Neural cell (in vitro differentiated cells): ENCODE results near the gene MYOT. TPM values are rescaled to one million over a fixed set of nuclear protein-coding genes. Genes with fewer than 3 reads are reported as not detected.

Experiments
- H2AFZ ChIP-seq: fragments of 200-600, 300-800 bp; sonication (generic), shearing (Covaris generic); 2 replicates; pipeline ENCODE4 v1.6.0; 2014; ENCODE audit warnings: low read depth, mild to moderate bottlenecking, antibody characterized with exemption, low read length, moderate library complexity
- H3F3A ChIP-seq: fragments of 200-600 bp; shearing (Covaris generic); 2 replicates; pipeline ENCODE4 v1.6.1; 2016; ENCODE audit warnings: mild to moderate bottlenecking, moderate library complexity, mixed read lengths, antibody characterized with exemption, low read length; ENCODE audit not compliant: insufficient read depth, poor library complexity, severe bottlenecking
- H3K27ac ChIP-seq: fragments of 200-600, 300-800 bp; sonication (generic), shearing (Covaris generic); 2 replicates; pipeline ENCODE4 v1.5.1; 2014; ENCODE audit warnings: mild to moderate bottlenecking, low read length, moderate library complexity
- H3K27me3 ChIP-seq: fragments of 300-800, 200-600 bp; sonication (generic), shearing (Covaris generic); 2 replicates; pipeline ENCODE4 v1.6.0; 2014; ENCODE audit warnings: mild to moderate bottlenecking, low read depth, low read length, moderate library complexity; ENCODE audit not compliant: insufficient read depth
- H3K36me3 ChIP-seq: fragments of 300-800, 200-600 bp; sonication (generic), shearing (Covaris generic); 2 replicates; pipeline ENCODE4 v1.5.1; 2014; ENCODE audit warnings: mild to moderate bottlenecking, antibody characterized with exemption, low read length, moderate library complexity; ENCODE audit not compliant: insufficient read depth
- H3K4me2 ChIP-seq: fragments of 300-800, 200-600 bp; sonication (generic), shearing (Covaris generic); 2 replicates; pipeline ENCODE4 v1.6.0; 2014; ENCODE audit warnings: mild to moderate bottlenecking, low read length
- H3K4me3 ChIP-seq: fragments of 300-800, 200-600 bp; sonication (generic), shearing (Covaris generic); 2 replicates; pipeline ENCODE4 v1.5.1; 2014; ENCODE audit warnings: mild to moderate bottlenecking, low read length, moderate library complexity
- H3K79me2 ChIP-seq: fragments of 200-600 bp; shearing (Covaris generic); replicated peaks from 2 replicates; pipeline ENCODE4 v1.6.0; 2014; ENCODE audit warnings: mild to moderate bottlenecking, low read length, moderate library complexity; ENCODE audit not compliant: insufficient read depth
- H3K9ac ChIP-seq: fragments of 300-800, 200-600 bp; sonication (generic), shearing (Covaris generic); 2 replicates; pipeline ENCODE4 v1.6.1; 2016; ENCODE audit warnings: mild to moderate bottlenecking, low read length, mixed read lengths
- H3K9me2 ChIP-seq: fragments of 200-600 bp; shearing (Covaris generic); 2 replicates; pipeline ENCODE4 v1.6.1; 2016; ENCODE audit warnings: mild to moderate bottlenecking, low read length, mixed read lengths; ENCODE audit not compliant: insufficient read depth
- H3K9me3 ChIP-seq: fragments of 200-600, 300-800 bp; sonication (generic), shearing (Covaris generic); 2 replicates; pipeline ENCODE4 v1.6.1; 2016; ENCODE audit warnings: mild to moderate bottlenecking, mixed run types, low read length, moderate library complexity, mixed read lengths
- H4K20me1 ChIP-seq: fragments of 200-600 bp; shearing (Covaris generic); 2 replicates; pipeline ENCODE4 v1.6.1; 2016; ENCODE audit warnings: mild to moderate bottlenecking, mixed run types; ENCODE audit not compliant: insufficient read depth
- EP300 ChIP-seq: fragments of 450-650 bp; conservative IDR thresholded peaks from 2 replicates; pipeline ENCODE4 v1.6.1; 2014; ENCODE audit warnings: antibody characterized with exemption, mild to moderate bottlenecking, moderate library complexity; ENCODE audit not compliant: poor library complexity, severe bottlenecking
- EZH2 ChIP-seq: fragments of 200-600, 300-800 bp; shearing (Covaris generic), sonication (generic); IDR thresholded peaks from 2 replicates; pipeline ENCODE4 v1.6.1; 2014; ENCODE audit warnings: antibody characterized with exemption, low read length, borderline replicate concordance, mild to moderate bottlenecking; ENCODE audit not compliant: insufficient read depth, poor library complexity, severe bottlenecking
- MXI1 ChIP-seq: fragments of 450-650 bp; conservative IDR thresholded peaks from 2 replicates; pipeline ENCODE4 v1.6.1; 2014; ENCODE audit warnings: antibody characterized with exemption, mild to moderate bottlenecking; ENCODE audit not compliant: poor library complexity, severe bottlenecking
- POLR2AphosphoS5 ChIP-seq: IDR thresholded peaks from 2 replicates; pipeline ENCODE4 v1.6.1; 2012
- RAD21 ChIP-seq: fragments of 450-650 bp; conservative IDR thresholded peaks from 2 replicates; pipeline ENCODE4 v1.6.1; 2014; ENCODE audit warnings: antibody characterized with exemption, mild to moderate bottlenecking, moderate library complexity
- SMC3 ChIP-seq: fragments of 450-650 bp; conservative IDR thresholded peaks from 2 replicates; pipeline ENCODE4 v1.6.1; 2014; ENCODE audit warnings: antibody characterized with exemption, mild to moderate bottlenecking, moderate library complexity; ENCODE audit not compliant: poor library complexity
- TAF1 ChIP-seq: IDR thresholded peaks from 2 replicates; pipeline ENCODE4 v1.6.1; 2012; ENCODE audit warnings: low read depth
- polyA plus RNA-seq: library from polyadenylated mRNA; depleted of rRNA; stranded (reverse); fragments of >200 nt; gene quantifications from 2 replicates; pipeline ENCODE4 v1.2.3, GENCODE V29; 2014
- TF ChIP-seq, protein P1 (sequence below): IDR thresholded peaks from 2 replicates; pipeline ENCODE4 v1.6.1; 2012; ENCODE audit warnings: borderline replicate concordance
- TF ChIP-seq, protein P2 (sequence below): fragments of 450-650 bp; IDR thresholded peaks from 2 replicates; pipeline ENCODE4 v1.5.1; 2014; ENCODE audit warnings: antibody characterized with exemption, mild to moderate bottlenecking, moderate library complexity; ENCODE audit not compliant: poor library complexity, severe bottlenecking

The MYOT gene
- polyA plus RNA-seq, 1 donor from 2014 or later: not detected

DNA sequence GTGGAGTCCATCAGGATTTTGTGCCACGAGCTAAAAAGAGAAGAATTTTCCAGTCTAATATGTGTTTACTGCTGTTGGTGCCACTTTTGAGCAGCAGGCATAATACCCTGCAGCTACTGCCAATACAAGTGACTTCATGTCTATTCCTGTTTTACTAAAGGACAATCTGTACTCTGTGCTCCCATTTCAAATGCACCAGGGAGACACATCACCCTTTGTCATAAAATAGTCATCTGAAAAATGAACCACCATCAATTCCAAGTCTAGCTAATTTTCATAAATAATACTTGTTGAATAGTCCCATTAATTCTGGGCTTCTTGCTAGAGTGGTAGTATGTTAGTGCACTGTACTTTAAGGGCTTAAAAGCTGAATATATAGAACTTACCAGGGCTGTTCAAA lies 12.7 kb downstream of the MYOT start:
- Histone ChIP-seq H4K20me1 (no peaks in the 10 kb centered on the region), H3K27me3 (no peaks in the 10 kb centered on the region), H3F3A (no peaks in the 10 kb centered on the region), H3K9me2 (no peaks in the 10 kb centered on the region), H3K4me2 (no peak overlapping the region), H3K9ac (no peak overlapping the region), H2AFZ (no peak overlapping the region), H3K4me3 (no peak overlapping the region), H3K79me2 (no peaks in the 10 kb centered on the region), H3K9me3 (no peaks in the 10 kb centered on the region), H3K27ac (no peak overlapping the region), H3K36me3 (no peaks in the 10 kb centered on the region)
- no peak for TF ChIP-seq EZH2
- TF ChIP-seq, protein P1, sequence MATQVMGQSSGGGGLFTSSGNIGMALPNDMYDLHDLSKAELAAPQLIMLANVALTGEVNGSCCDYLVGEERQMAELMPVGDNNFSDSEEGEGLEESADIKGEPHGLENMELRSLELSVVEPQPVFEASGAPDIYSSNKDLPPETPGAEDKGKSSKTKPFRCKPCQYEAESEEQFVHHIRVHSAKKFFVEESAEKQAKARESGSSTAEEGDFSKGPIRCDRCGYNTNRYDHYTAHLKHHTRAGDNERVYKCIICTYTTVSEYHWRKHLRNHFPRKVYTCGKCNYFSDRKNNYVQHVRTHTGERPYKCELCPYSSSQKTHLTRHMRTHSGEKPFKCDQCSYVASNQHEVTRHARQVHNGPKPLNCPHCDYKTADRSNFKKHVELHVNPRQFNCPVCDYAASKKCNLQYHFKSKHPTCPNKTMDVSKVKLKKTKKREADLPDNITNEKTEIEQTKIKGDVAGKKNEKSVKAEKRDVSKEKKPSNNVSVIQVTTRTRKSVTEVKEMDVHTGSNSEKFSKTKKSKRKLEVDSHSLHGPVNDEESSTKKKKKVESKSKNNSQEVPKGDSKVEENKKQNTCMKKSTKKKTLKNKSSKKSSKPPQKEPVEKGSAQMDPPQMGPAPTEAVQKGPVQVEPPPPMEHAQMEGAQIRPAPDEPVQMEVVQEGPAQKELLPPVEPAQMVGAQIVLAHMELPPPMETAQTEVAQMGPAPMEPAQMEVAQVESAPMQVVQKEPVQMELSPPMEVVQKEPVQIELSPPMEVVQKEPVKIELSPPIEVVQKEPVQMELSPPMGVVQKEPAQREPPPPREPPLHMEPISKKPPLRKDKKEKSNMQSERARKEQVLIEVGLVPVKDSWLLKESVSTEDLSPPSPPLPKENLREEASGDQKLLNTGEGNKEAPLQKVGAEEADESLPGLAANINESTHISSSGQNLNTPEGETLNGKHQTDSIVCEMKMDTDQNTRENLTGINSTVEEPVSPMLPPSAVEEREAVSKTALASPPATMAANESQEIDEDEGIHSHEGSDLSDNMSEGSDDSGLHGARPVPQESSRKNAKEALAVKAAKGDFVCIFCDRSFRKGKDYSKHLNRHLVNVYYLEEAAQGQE: no peak
- TF ChIP-seq RAD21: no peak
- no peak for TF ChIP-seq MXI1
- no peak for TF ChIP-seq POLR2AphosphoS5
- no peak for TF ChIP-seq EP300
- TF ChIP-seq, protein P2, sequence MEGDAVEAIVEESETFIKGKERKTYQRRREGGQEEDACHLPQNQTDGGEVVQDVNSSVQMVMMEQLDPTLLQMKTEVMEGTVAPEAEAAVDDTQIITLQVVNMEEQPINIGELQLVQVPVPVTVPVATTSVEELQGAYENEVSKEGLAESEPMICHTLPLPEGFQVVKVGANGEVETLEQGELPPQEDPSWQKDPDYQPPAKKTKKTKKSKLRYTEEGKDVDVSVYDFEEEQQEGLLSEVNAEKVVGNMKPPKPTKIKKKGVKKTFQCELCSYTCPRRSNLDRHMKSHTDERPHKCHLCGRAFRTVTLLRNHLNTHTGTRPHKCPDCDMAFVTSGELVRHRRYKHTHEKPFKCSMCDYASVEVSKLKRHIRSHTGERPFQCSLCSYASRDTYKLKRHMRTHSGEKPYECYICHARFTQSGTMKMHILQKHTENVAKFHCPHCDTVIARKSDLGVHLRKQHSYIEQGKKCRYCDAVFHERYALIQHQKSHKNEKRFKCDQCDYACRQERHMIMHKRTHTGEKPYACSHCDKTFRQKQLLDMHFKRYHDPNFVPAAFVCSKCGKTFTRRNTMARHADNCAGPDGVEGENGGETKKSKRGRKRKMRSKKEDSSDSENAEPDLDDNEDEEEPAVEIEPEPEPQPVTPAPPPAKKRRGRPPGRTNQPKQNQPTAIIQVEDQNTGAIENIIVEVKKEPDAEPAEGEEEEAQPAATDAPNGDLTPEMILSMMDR: no peak
- no peak for TF ChIP-seq TAF1
- TF ChIP-seq SMC3: no peak

DNA sequence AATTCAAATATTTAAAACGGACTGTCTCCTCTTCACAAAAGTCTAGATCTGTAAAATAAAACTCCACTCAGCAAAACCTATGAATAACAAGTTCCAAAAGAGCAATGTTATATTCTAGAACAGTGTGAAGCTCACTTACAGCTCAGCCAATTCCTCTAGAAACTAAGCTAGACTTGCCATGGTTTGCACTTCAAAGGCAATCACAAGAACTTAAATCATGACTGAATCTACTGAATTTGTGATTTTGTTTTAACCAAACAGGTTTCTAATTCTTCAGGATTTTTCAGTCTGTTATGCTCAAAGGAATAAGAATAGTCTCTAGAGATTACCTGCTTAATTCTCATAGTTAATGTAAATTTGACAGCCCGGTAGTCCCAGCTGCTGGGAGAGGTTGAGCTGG lies 20.2 kb downstream of the MYOT start:
- Histone ChIP-seq H3K9me3 (no peaks in the 10 kb centered on the region), H3K9me2 (no peaks in the 10 kb centered on the region), H3K36me3 (no peaks in the 10 kb centered on the region), H3K27me3 (no peaks in the 10 kb centered on the region), H3F3A (no peaks in the 10 kb centered on the region), H3K79me2 (no peaks in the 10 kb centered on the region), H2AFZ (no peak overlapping the region), H4K20me1 (no peaks in the 10 kb centered on the region), H3K4me3 (no peak overlapping the region), H3K4me2 (no peak overlapping the region), H3K27ac (no peak overlapping the region), H3K9ac (no peak overlapping the region)
- TF ChIP-seq EP300 (no peak), EZH2 (no peak), TAF1 (no peak), SMC3 (no peak), MXI1 (no peak)
- TF ChIP-seq, protein P2: no peak
